GM12891 (cell line): ENCODE measurements around the gene SCARF2.

Experiments used
- POLR2A ChIP-seq: IDR thresholded peaks from 2 replicates; pipeline ENCODE4 v1.6.1; 2011; ENCODE audit warnings: low read depth, low read length, control low read depth
- POLR2AphosphoS5 ChIP-seq: IDR thresholded peaks from 2 replicates; pipeline ENCODE4 v1.6.1; 2011; ENCODE audit warnings: low read depth, low read length, control low read depth
- POU2F2 ChIP-seq: IDR thresholded peaks from 2 replicates; pipeline ENCODE4 v1.6.1; 2011; ENCODE audit warnings: low read depth, mild to moderate bottlenecking, control low read depth, low read length, moderate library complexity
- TAF1 ChIP-seq: IDR thresholded peaks from 2 replicates; pipeline ENCODE4 v1.6.1; 2011; ENCODE audit warnings: low read depth, low read length, control low read depth

DNA sequence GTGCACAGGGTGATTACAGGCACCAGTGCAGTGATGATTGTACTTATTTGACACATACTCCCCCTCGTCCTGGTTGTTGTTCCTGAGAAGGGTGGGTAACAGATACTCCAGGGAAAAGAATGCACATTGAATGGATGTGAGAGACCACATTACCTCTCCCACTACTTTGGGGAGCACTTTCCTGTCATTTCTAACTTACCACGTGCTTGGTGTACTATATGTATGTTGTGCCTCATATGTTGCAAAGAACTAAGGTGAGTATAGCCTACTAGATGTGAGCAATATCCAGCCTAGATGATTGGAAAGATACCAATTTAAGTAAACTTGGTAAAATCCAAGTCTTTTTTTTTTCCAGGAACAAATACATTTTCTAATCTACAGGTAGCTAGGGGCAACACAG is 14.3 kb upstream of the SCARF2 start:
- TF ChIP-seq POLR2A (no peak), POLR2AphosphoS5 (no peak), TAF1 (no peak), POU2F2 (no peak)
